ENCODE measurements around the gene POLA2.

DNA sequence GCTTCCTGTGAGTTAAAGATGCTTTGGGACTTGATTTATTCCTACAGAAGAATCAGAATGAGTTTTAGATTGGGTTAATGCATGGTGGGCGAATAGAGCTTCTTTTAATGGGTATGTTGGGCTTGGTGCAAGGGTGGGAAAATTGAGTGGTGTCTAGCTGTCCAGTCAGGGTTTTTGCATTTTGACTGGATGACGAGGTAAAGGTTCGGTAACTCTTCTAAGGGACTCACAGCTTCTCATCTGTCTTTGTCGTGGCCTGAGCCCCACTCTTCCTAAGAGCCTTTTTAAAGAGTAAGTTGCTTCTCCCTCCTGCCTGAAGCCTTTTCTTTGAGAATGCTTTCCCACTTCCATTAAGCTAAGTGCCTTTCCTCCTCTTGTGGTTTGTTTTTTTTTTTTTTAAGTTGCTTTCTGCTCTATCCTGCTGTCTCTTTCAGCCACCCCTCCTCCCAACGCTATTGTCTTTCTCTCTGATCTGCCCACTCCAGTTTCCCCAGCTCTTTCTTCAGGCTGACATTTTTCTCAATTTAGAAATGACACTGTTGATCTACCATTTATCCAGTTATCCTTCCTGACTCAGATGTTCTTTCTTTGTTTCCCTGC lies 73.0 kb downstream of the POLA2 start:
- TF ChIP-seq POLR2AphosphoS5 (IDR thresholded peaks at IDR 0.05; ENCODE audit: borderline replicate concordance, low read depth, low read length), result no peak
- TF ChIP-seq EZH2 (IDR thresholded peaks at IDR 0.05), result no peak
- no peak for TF ChIP-seq FOXP2 (optimal IDR thresholded peaks at IDR 0.05; ENCODE audit: control extremely low read depth, extremely low read length, insufficient read depth)

Data from SK-N-MC (cell line).